Stomach (tissue), 9 donors: ENCODE data around the gene PGBD5. TPM values are rescaled to one million over a fixed set of nuclear protein-coding genes. Genes with fewer than 3 reads are reported as not detected.

Experiments
- DNase-seq, 2 donors: peaks; one replicate each; pipeline versions ENCODE4 v3.0.0 to v3.0.0-alpha.2; 2013 to 2019
- H3K27ac ChIP-seq, 5 donors: fragments of 200-600 bp in 4 of 5; sonication (generic) in 4 of 5; one replicate each; pipeline ENCODE4 v1.5.1; 2013 to 2019; ENCODE audit warnings: mild to moderate bottlenecking in 1 of 5, moderate library complexity in 1 of 5
- H3K27me3 ChIP-seq, 3 donors: fragments of 200-600 bp; sonication (generic); one replicate each; pipeline ENCODE4 v1.5.1; 2017 to 2019; ENCODE audit warnings: mixed run types in 1 of 3
- H3K36me3 ChIP-seq, 4 donors: fragments of 200-600 bp; sonication (generic); 1 replicate in 3 of 4; 2 replicates in 1 of 4; pipeline ENCODE4 v1.5.1; 2016 to 2019
- H3K4me1 ChIP-seq, 4 donors: fragments of 200-600 bp; sonication (generic); one replicate each; pipeline ENCODE4 v1.5.1; 2016 to 2019
- H3K4me3 ChIP-seq, 4 donors: fragments of 200-600 bp; sonication (generic) in 3 of 4; one replicate each; pipeline ENCODE4 v1.5.1; 2016 to 2019; ENCODE audit warnings: mild to moderate bottlenecking in 1 of 4
- H3K9me3 ChIP-seq, 4 donors: fragments of 200-600 bp; sonication (generic); one replicate each; pipeline ENCODE4 v1.5.1; 2016 to 2019
- EP300 ChIP-seq: sonication (generic); formaldehyde crosslinking; IDR thresholded peaks from one replicate; pipeline ENCODE4 v1.6.1; 2017; ENCODE audit warnings: antibody characterized with exemption
- POLR2A ChIP-seq, 4 donors: fragments of 450-650 bp; IDR thresholded peaks; one replicate each; pipeline ENCODE4 v1.6.1; 2016; ENCODE audit warnings: antibody characterized with exemption in 4 of 4, control low read depth in 2 of 4, mild to moderate bottlenecking in 1 of 4, moderate library complexity in 1 of 4
- POLR2AphosphoS5 ChIP-seq, 3 donors: sonication (generic); formaldehyde crosslinking; IDR thresholded peaks; one replicate each; pipeline ENCODE4 v1.6.1; 2016; ENCODE audit warnings: antibody characterized with exemption in 3 of 3
- WGBS, 5 donors: extraction: QIAGEN DNeasy Blood & Tissue Kit in 3 of 5; methylation state at CpG; one replicate each; pipeline versions ENCODE4 v1.1.5 to v1.1.7; 2013 to 2018; 5-methylcytosine and 5-hydroxymethylcytosine counted together
- intact Hi-C: fragments of 100-400 bp; cut with DNase I; formaldehyde crosslinking; loops from one replicate; pipeline ENCODE4 v1.15.1; 2023; ENCODE audit warnings: low total_unique reads
- polyA plus RNA-seq, 3 donors: library from polyadenylated mRNA; stranded (reverse); fragments of 200-250 nt; gene quantifications; one replicate each; pipeline ENCODE4 v1.2.3, GENCODE V29; 2013
- total RNA-seq, 5 donors: library from RNA; depleted of rRNA; stranded (reverse); fragments of >200 nt; gene quantifications; one replicate each; pipeline versions ENCODE4 v1.1.0 to v1.2.3, GENCODE V29; 2014 to 2016
- TF ChIP-seq, protein P1 (sequence below), 7 experiments: fragments of 450-650 bp in 4 of 7; fragments of 200-600 bp in 3 of 7; sonication (generic) in 3 of 7; IDR thresholded peaks; one replicate each; pipeline ENCODE4 v1.5.1; 2016 to 2019; ENCODE audit warnings: antibody characterized with exemption in 7 of 7, control low read depth in 2 of 7, mild to moderate bottlenecking in 1 of 7
- donor health status: healthy with polysubstance abuse.
- donor health status: Bipolar disorder and iron deficiency.
- donor health status: healthy.

PGBD5 gene
- total and polyA plus RNA-seq, 8 donors, result under 0.01 to 1.2 (median 0.34) TPM

DNA sequence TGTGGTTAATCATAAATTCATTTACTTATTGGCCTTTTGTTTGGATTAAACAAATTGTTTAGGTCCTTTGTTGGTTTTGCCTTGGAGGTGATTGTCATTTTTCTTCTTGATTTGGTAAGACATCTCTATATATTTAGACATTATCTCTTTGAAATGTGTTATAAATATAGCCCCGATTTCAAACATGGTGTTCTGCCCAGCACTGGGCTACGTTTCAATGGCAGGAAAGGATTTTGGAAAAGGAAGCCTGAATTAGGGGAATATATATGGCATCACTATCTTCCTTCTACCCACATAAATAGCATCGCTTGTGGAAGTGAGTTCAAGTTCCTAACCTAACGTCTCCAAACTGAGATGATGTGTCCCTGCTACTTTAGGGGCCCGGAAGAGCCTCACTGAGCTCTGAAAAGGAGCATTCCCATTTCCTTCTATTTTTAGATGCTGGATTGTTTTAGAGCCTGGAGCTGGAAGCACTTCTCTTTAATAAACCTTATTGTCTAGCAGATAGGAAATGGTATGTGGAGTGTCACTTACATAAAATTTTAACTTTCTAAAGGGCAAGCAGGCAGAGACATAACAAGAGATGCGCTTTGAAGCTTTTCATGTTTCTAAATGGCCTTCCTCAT, 39.4 kb downstream of the PGBD5 start:
- Histone ChIP-seq H3K4me1 (peaks cover 0 to 1% (median 0%) of the 10 kb centered on the region in 4 donors), H3K9me3 (no peaks in the 10 kb centered on the region)
- intact Hi-C loops, result no loop called here

DNA sequence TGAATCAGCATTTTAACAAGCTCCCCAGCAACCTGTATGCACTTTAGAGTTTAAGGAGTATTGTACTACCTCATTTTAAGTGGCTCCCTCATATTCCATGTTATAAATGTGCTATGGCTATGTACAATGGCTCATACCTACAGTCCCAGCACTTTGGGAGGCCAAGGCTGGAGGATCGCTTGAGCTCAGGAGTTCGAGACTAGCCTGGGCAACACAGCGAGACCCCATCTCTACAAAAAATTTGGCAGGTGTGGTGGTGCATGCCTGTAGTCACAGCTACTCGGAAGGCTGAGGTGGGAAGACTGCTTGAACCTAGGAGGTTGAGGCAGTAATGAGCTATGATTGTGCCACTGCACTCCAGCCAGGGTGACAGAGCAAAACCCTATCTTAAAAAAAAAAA, 40.2 kb downstream of the PGBD5 start:
- Histone ChIP-seq H3K9me3 (no peaks in the 10 kb centered on the region), H3K27ac (no peak overlapping the region), H3K4me1 (peaks cover 0 to 8% (median 2%) of the 10 kb centered on the region in 4 donors), H3K36me3 (no peaks in the 10 kb centered on the region), H3K4me3 (no peak overlapping the region), H3K27me3 (no peaks in the 10 kb centered on the region)
- TF ChIP-seq, protein P1, sequence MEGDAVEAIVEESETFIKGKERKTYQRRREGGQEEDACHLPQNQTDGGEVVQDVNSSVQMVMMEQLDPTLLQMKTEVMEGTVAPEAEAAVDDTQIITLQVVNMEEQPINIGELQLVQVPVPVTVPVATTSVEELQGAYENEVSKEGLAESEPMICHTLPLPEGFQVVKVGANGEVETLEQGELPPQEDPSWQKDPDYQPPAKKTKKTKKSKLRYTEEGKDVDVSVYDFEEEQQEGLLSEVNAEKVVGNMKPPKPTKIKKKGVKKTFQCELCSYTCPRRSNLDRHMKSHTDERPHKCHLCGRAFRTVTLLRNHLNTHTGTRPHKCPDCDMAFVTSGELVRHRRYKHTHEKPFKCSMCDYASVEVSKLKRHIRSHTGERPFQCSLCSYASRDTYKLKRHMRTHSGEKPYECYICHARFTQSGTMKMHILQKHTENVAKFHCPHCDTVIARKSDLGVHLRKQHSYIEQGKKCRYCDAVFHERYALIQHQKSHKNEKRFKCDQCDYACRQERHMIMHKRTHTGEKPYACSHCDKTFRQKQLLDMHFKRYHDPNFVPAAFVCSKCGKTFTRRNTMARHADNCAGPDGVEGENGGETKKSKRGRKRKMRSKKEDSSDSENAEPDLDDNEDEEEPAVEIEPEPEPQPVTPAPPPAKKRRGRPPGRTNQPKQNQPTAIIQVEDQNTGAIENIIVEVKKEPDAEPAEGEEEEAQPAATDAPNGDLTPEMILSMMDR (IDR thresholded peaks at IDR 0.05), result no peak
- TF ChIP-seq POLR2AphosphoS5 (IDR thresholded peaks at IDR 0.05) (no peak), EP300 (no peak), POLR2A (IDR thresholded peaks at IDR 0.05) (no peak)
- WGBS, 5 donors, result 89 to 98% (median 97%) methylated on average over 4 of the region's 4 CpGs
- DNase-seq, result no peak
- intact Hi-C loops, result no loop called here

More for the DNA sequence above, 39.4 kb downstream of the PGBD5 start:
- H3K4me3 ChIP-seq, result no peak overlapping the region
- DNase-seq, result no peak
- 82 to 87% (median 85%) methylated on average over 6 of the region's 6 CpGs for WGBS, 5 donors
- H3K27me3 ChIP-seq, result no peaks in the 10 kb centered on the region
- no peaks in the 10 kb centered on the region for H3K36me3 ChIP-seq
- no peak for TF ChIP-seq EP300
- TF ChIP-seq POLR2A (IDR thresholded peaks at IDR 0.05), result no peak
- TF ChIP-seq, protein P1 (IDR thresholded peaks at IDR 0.05), result no peak
- no peak for TF ChIP-seq POLR2AphosphoS5 (IDR thresholded peaks at IDR 0.05)
- no peak overlapping the region for H3K27ac ChIP-seq

GRCh38 chr1:230385158-230385450, 41.0 kb downstream of the PGBD5 start:
- Histone ChIP-seq H3K4me1 (peaks cover 0 to 11% (median 5%) of the 10 kb centered on the region in 4 donors), H3K9me3 (peaks cover 0 to 2% (median 2%) of the 10 kb centered on the region in 4 donors), H3K27ac (no peak overlapping the region), H3K4me3 (no peak overlapping the region), H3K27me3 (no peaks in the 10 kb centered on the region), H3K36me3 (no peaks in the 10 kb centered on the region)
- TF ChIP-seq, protein P1 (IDR thresholded peaks at IDR 0.05), result no peak
- TF ChIP-seq POLR2A (IDR thresholded peaks at IDR 0.05) (no peak), POLR2AphosphoS5 (IDR thresholded peaks at IDR 0.05) (no peak), EP300 (no peak)
- DNase-seq, result no peak
- 91 to 93% (median 93%) methylated on average over 2 of the region's 2 CpGs for WGBS, 5 donors
- intact Hi-C loops, result no loop called here

GRCh38 chr1:230384380-230385157, 41.6 kb downstream of the PGBD5 start:
- TF ChIP-seq EP300 (no peak), POLR2A (IDR thresholded peaks at IDR 0.05) (no peak), POLR2AphosphoS5 (IDR thresholded peaks at IDR 0.05) (no peak)
- TF ChIP-seq, protein P1 (IDR thresholded peaks at IDR 0.05), result no peak
- whole genome bisulfite sequencing, 5 donors, result 89 to 93% (median 91%) methylated on average over 17 of the region's 17 CpGs
- DNase-seq, result no peak
- Histone ChIP-seq H3K4me1 (peaks cover 0 to 11% (median 5%) of the 10 kb centered on the region in 4 donors), H3K36me3 (no peaks in the 10 kb centered on the region), H3K4me3 (no peak overlapping the region), H3K27ac (no peak overlapping the region), H3K27me3 (no peaks in the 10 kb centered on the region), H3K9me3 (peaks cover 2 to 8% (median 7%) of the 10 kb centered on the region in 4 donors)
- intact Hi-C loops, result no loop called here
